ENCODE measurements around the gene TTBK2.

- TF ChIP-seq YY1 (IDR thresholded peaks at IDR 0.05) (no peak), ATF3 (IDR thresholded peaks at IDR 0.05) (no peak), MAX (IDR thresholded peaks at IDR 0.05) (no peak), CTCF (IDR thresholded peaks at IDR 0.05; ENCODE audit: low read depth, low read length, missing input control) (no peak), EGR1 (IDR thresholded peaks at IDR 0.05; ENCODE audit: low read depth in 2 of 2) (no peak)
- TF ChIP-seq, protein P1, sequence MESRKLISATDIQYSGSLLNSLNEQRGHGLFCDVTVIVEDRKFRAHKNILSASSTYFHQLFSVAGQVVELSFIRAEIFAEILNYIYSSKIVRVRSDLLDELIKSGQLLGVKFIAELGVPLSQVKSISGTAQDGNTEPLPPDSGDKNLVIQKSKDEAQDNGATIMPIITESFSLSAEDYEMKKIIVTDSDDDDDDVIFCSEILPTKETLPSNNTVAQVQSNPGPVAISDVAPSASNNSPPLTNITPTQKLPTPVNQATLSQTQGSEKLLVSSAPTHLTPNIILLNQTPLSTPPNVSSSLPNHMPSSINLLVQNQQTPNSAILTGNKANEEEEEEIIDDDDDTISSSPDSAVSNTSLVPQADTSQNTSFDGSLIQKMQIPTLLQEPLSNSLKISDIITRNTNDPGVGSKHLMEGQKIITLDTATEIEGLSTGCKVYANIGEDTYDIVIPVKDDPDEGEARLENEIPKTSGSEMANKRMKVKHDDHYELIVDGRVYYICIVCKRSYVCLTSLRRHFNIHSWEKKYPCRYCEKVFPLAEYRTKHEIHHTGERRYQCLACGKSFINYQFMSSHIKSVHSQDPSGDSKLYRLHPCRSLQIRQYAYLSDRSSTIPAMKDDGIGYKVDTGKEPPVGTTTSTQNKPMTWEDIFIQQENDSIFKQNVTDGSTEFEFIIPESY (IDR thresholded peaks at IDR 0.05) = no peak
Observed at GRCh38 chr15:42749266-42749665, 171.3 kb downstream of the TTBK2 start.

Measured in liver (tissue), 3 donors.